Measurements from ENCODE around the gene TPRN.

DNA sequence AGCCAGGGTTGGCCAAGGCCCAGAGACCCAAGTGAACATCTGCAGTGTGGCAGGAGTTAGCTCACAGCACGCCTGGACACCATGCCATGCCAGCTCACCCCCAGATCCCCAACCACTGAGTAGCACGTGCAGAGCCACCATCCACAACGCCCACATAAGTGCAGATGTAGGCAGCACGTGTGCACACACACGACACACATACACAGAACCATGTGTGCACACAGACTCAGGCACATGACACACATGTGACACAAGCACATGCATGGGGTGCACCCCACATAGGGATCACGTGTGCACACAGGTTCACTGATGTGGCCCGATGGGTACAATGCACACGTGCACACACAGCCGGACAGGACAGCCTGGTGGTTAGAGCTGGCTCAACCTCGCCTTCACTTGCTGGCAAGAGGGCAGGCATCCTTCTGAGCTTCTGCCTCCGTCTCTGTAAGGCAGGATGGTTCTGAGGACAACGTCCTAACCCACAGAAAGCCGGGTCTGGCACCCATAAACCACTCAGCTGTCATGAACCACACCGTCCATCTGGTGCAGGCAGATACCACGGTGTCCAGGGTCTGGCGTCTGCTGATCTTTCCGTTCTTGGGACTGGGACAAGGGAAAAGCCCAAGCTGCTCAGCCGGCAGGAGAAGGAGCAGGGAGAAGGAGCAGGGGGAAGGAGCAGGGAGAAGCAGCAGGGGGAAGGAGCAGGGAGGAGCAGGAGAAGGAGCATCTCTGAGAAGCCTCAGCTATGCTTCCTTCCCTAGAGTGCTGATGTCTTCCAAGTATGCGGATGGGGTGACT is 42.7 kb downstream of the TPRN start:
- TF ChIP-seq, protein P1, sequence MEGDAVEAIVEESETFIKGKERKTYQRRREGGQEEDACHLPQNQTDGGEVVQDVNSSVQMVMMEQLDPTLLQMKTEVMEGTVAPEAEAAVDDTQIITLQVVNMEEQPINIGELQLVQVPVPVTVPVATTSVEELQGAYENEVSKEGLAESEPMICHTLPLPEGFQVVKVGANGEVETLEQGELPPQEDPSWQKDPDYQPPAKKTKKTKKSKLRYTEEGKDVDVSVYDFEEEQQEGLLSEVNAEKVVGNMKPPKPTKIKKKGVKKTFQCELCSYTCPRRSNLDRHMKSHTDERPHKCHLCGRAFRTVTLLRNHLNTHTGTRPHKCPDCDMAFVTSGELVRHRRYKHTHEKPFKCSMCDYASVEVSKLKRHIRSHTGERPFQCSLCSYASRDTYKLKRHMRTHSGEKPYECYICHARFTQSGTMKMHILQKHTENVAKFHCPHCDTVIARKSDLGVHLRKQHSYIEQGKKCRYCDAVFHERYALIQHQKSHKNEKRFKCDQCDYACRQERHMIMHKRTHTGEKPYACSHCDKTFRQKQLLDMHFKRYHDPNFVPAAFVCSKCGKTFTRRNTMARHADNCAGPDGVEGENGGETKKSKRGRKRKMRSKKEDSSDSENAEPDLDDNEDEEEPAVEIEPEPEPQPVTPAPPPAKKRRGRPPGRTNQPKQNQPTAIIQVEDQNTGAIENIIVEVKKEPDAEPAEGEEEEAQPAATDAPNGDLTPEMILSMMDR (IDR thresholded peaks at IDR 0.05) = no peak
- TF ChIP-seq ZFX (IDR thresholded peaks at IDR 0.05; ENCODE audit: borderline replicate concordance) = no peak

All from 22Rv1 (cell line).